Keratinocyte (primary cell): ENCODE measurements around the gene GRIK2. TPM values are rescaled to one million over a fixed set of nuclear protein-coding genes. Genes with fewer than 3 reads are reported as not detected.

ENCODE experiments used
- DNase-seq: peaks from one replicate; pipeline ENCODE4 v3.0.0-alpha.2; 2011; ENCODE audit warnings: low read depth, missing footprints, low spot score
- FAIRE-seq: peaks from 2 replicates; lab custom pipeline; 2011; peaks lifted over from hg19 to GRCh38; lab: Jason Lieb, UNC
- H2AFZ ChIP-seq: 2 replicates; pipeline ENCODE4 v1.6.0; 2012; ENCODE audit warnings: low read length, control low read depth, inconsistent platforms; ENCODE audit not compliant: control insufficient read depth
- H3K27ac ChIP-seq: 2 replicates; pipeline ENCODE4 v1.5.1; 2011; ENCODE audit warnings: low read length; ENCODE audit not compliant: control insufficient read depth, insufficient read depth
- H3K27me3 ChIP-seq: 3 replicates; pipeline ENCODE4 v1.6.0; 2011; ENCODE audit warnings: low read length; ENCODE audit not compliant: control insufficient read depth, insufficient read depth; ENCODE audit errors: extremely low read depth
- H3K36me3 ChIP-seq, 2 experiments: 2 replicates in 1 of 2; 3 replicates in 1 of 2; pipeline ENCODE4 v1.5.1; 2011; ENCODE audit warnings: low read length in 2 of 2, mild to moderate bottlenecking in 1 of 2; ENCODE audit not compliant: control insufficient read depth in 2 of 2, insufficient read depth in 2 of 2; ENCODE audit errors: extremely low read depth in 1 of 2
- H3K4me1 ChIP-seq: 3 replicates; pipeline ENCODE4 v1.5.1; 2011; ENCODE audit warnings: low read length; ENCODE audit not compliant: control insufficient read depth, insufficient read depth; ENCODE audit errors: extremely low read depth
- H3K4me2 ChIP-seq: 3 replicates; pipeline ENCODE4 v1.6.0; 2011; ENCODE audit warnings: low read depth, low read length; ENCODE audit not compliant: control insufficient read depth, insufficient read depth; ENCODE audit errors: extremely low read depth
- H3K4me3 ChIP-seq, 3 experiments: fragments of 200-600 bp in 1 of 3; sonication (generic) in 1 of 3; 2 replicates in 2 of 3; 3 replicates in 1 of 3; pipeline ENCODE4 v1.5.1; 2011 to 2016; ENCODE audit warnings: low read length in 3 of 3, mild to moderate bottlenecking in 3 of 3, control low read depth in 2 of 3, inconsistent platforms in 1 of 3, low read depth in 1 of 3, mixed read lengths in 1 of 3, mixed run types in 1 of 3, moderate library complexity in 1 of 3; ENCODE audit not compliant: control insufficient read depth in 2 of 3, insufficient read depth in 2 of 3; ENCODE audit errors: extremely low read depth in 1 of 3
- H3K79me2 ChIP-seq: 2 replicates; pipeline ENCODE4 v1.6.0; 2012; ENCODE audit warnings: low read length; ENCODE audit not compliant: control insufficient read depth, insufficient read depth
- H3K9ac ChIP-seq: 3 replicates; pipeline ENCODE4 v1.6.0; 2011; ENCODE audit warnings: low read length; ENCODE audit not compliant: control insufficient read depth, insufficient read depth; ENCODE audit errors: extremely low read depth
- H3K9me1 ChIP-seq: 3 replicates; pipeline ENCODE4 v1.6.0; 2011; ENCODE audit warnings: low read length; ENCODE audit not compliant: control insufficient read depth, insufficient read depth; ENCODE audit errors: extremely low read depth
- H3K9me3 ChIP-seq: 2 replicates; pipeline ENCODE4 v1.5.1; 2012; ENCODE audit warnings: low read depth, low read length; ENCODE audit not compliant: control insufficient read depth
- H4K20me1 ChIP-seq: 3 replicates; pipeline ENCODE4 v1.6.0; 2011; ENCODE audit warnings: low read length; ENCODE audit not compliant: control insufficient read depth, insufficient read depth; ENCODE audit errors: extremely low read depth
- CTCF ChIP-seq, 3 experiments: IDR thresholded peaks in 1 of 3; conservative IDR thresholded peaks in 1 of 3; optimal IDR thresholded peaks in 1 of 3; 2 replicates in 2 of 3; 3 replicates in 1 of 3; pipeline versions ENCODE3 to v1.5.1; 2011; ENCODE audit warnings: low read length in 3 of 3, mild to moderate bottlenecking in 3 of 3, moderate library complexity in 2 of 3, control low read depth in 1 of 3, inconsistent platforms in 1 of 3; ENCODE audit not compliant: insufficient read depth in 2 of 3; ENCODE audit errors: extremely low read depth in 1 of 3
- EZH2 ChIP-seq: IDR thresholded peaks from one replicate; pipeline ENCODE4 v1.6.1; 2012; ENCODE audit warnings: inconsistent platforms, mild to moderate bottlenecking, low read length, moderate library complexity
- dilution Hi-C: fragments of 300-500 bp; cut with MboI; formaldehyde crosslinking; loops from one replicate; pipeline ENCODE4 v1.7.0; 2020; ENCODE audit warnings: low sequenced_read_pairs; ENCODE audit not compliant: extremely low pct_ligation_motif_present
- polyA plus RNA-seq, 5 experiments: library from polyadenylated mRNA; depleted of rRNA in 3 of 5; stranded (reverse) in 3 of 5; stranded (forward) in 1 of 5; unstranded in 1 of 5; fragments of >200 nt; gene quantifications; 1 replicate in 1 of 5; 2 replicates in 3 of 5; 3 replicates in 1 of 5; pipeline versions ENCODE4 v1.2.1 to v1.2.3, GENCODE V29; 2011 to 2012; ENCODE audit warnings: missing spikeins in 2 of 5, low read depth in 1 of 5, low replicate concordance in 1 of 5

GRIK2 gene
- polyA plus RNA-seq, 1 donor (not counting 4 experiments of a cell fraction or from before 2014, with no cell fraction given) = 0.01 TPM

GRCh38 chr6:101352316-101352715 lies 41.2 kb upstream of the GRIK2 start:
- dilution Hi-C loops = no loop called here
- Histone ChIP-seq H3K9me1 (no peaks in the 10 kb centered on the region), H3K27ac (no peak overlapping the region), H3K4me2 (no peak overlapping the region), H3K79me2 (no peaks in the 10 kb centered on the region), H3K4me3 (no peak overlapping the region), H3K9me3 (no peaks in the 10 kb centered on the region), H4K20me1 (no peaks in the 10 kb centered on the region), H3K9ac (no peak overlapping the region), H3K27me3 (no peaks in the 10 kb centered on the region), H3K4me1 (peaks cover 3% of the 10 kb centered on the region), H3K36me3 (no peaks in the 10 kb centered on the region), H2AFZ (no peak overlapping the region)
- FAIRE-seq (no peak), DNase-seq (no peak)
- TF ChIP-seq EZH2 (no peak), CTCF (optimal IDR thresholded peaks at IDR 0.05 in 1 of 3, IDR thresholded peaks at IDR 0.05 in 1 of 3, conservative IDR thresholded peaks at IDR 0.05 in 1 of 3; ENCODE audit: extremely low read depth in 1 of 3, insufficient read depth in 2 of 3, low read length in 3 of 3) (no peak)

GRCh38 chr6:101365181-101365580 lies 28.3 kb upstream of the GRIK2 start:
- Histone ChIP-seq H3K27me3 (no peaks in the 10 kb centered on the region), H3K4me1 (no peaks in the 10 kb centered on the region), H3K9me3 (no peaks in the 10 kb centered on the region), H3K79me2 (no peaks in the 10 kb centered on the region), H4K20me1 (no peaks in the 10 kb centered on the region), H3K4me2 (no peak overlapping the region), H3K36me3 (no peaks in the 10 kb centered on the region), H2AFZ (no peak overlapping the region), H3K9me1 (no peaks in the 10 kb centered on the region), H3K9ac (no peak overlapping the region), H3K4me3 (no peak overlapping the region), H3K27ac (no peak overlapping the region)
- TF ChIP-seq EZH2 (no peak), CTCF (optimal IDR thresholded peaks at IDR 0.05 in 1 of 3, IDR thresholded peaks at IDR 0.05 in 1 of 3, conservative IDR thresholded peaks at IDR 0.05 in 1 of 3; ENCODE audit: extremely low read depth in 1 of 3, insufficient read depth in 2 of 3, low read length in 3 of 3) (no peak)
- DNase-seq = no peak
- dilution Hi-C loops = no loop called here
- FAIRE-seq = no peak
